Nephron progenitor cell (in vitro differentiated cells): Measurements from ENCODE around the gene ABCF1.
A peak's percentile ranks its signal among the peaks of the same experiment; 100 is the strongest.

ENCODE experiments used
- DNase-seq: peaks from one replicate; pipeline ENCODE4 v3.0.0; 2021
- H3K27ac Mint-ChIP-seq: 2 replicates; pipeline ENCODE4 v1.8.0; 2021; ENCODE audit warnings: mild to moderate bottlenecking, moderate library complexity, mixed read lengths
- H3K27me3 Mint-ChIP-seq: 2 replicates; pipeline ENCODE4 v1.8.0; 2021; ENCODE audit warnings: mild to moderate bottlenecking, low read depth, mixed read lengths; ENCODE audit not compliant: poor library complexity
- H3K36me3 Mint-ChIP-seq: 2 replicates; pipeline ENCODE4 v1.8.0; 2021; ENCODE audit warnings: low read depth, mixed read lengths
- H3K4me1 Mint-ChIP-seq: 2 replicates; pipeline ENCODE4 v1.8.0; 2021; ENCODE audit warnings: mixed read lengths
- H3K4me3 Mint-ChIP-seq: 2 replicates; pipeline ENCODE4 v1.8.0; 2021; ENCODE audit warnings: mild to moderate bottlenecking, moderate library complexity, mixed read lengths
- H3K9me3 Mint-ChIP-seq: 2 replicates; pipeline ENCODE4 v1.8.0; 2021; ENCODE audit warnings: mild to moderate bottlenecking, moderate library complexity, mixed read lengths
- TF ChIP-seq, protein P1 (sequence below): fragments of 200-600 bp; sonication (generic); IDR thresholded peaks from 2 replicates; pipeline ENCODE4 v1.5.0; 2021; ENCODE audit warnings: antibody characterized with exemption

The ABCF1 gene

DNA sequence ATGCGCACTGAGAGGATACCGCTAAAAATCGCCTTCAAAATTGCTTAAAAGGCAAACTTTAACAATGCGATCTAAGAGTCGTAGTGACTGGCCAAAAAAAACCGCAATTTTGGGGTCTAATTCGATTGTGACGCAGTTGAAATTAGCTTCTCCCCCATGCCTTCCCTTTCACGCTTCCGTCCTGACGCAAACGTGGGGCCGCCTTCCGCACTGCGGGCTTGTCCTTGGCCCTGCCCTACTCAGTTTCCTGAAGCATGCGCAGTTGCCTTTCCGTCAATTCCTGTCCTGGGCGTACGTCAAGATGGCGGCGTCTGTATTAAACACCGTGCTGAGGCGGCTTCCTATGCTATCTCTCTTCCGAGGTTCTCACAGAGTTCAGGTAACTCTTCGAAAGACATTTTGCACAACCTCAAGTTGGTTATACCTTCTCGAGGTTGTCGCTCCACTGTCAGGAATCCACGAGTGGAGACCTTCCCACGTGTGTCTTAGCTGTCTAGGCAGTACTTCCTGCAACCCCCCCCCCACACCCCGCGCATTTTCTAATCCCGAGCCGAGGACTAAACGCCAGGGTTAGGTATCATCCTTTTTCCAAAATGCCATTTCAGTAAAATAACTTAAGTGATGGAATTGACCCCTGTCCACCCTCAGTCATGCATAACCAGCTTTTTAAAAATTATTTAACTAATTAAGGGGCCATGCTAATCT, 46.5 kb downstream of the ABCF1 start, which contains the start of gene MRPS18B:
Gene MRPS18B, plus strand, starts transcription at position 276 of the 705 bp plus-strand sequence. Its CDS starts 26 bp downstream, at position 302.
- Mint-ChIP-seq H3K4me1 (peaks cover 55% of the 10 kb centered on the region), H3K4me3 (peak within 1 kb of the TSS; percentile 100), H3K9me3 (no peaks in the 10 kb centered on the region), H3K27me3 (peaks cover 11% of the 10 kb centered on the region), H3K27ac (peak within 1 kb of the TSS; percentile 100), H3K36me3 (peaks cover 44% of the 10 kb centered on the region)
- DNase-seq = peak; percentile 95
- TF ChIP-seq, protein P1, sequence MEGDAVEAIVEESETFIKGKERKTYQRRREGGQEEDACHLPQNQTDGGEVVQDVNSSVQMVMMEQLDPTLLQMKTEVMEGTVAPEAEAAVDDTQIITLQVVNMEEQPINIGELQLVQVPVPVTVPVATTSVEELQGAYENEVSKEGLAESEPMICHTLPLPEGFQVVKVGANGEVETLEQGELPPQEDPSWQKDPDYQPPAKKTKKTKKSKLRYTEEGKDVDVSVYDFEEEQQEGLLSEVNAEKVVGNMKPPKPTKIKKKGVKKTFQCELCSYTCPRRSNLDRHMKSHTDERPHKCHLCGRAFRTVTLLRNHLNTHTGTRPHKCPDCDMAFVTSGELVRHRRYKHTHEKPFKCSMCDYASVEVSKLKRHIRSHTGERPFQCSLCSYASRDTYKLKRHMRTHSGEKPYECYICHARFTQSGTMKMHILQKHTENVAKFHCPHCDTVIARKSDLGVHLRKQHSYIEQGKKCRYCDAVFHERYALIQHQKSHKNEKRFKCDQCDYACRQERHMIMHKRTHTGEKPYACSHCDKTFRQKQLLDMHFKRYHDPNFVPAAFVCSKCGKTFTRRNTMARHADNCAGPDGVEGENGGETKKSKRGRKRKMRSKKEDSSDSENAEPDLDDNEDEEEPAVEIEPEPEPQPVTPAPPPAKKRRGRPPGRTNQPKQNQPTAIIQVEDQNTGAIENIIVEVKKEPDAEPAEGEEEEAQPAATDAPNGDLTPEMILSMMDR = no peak

DNA sequence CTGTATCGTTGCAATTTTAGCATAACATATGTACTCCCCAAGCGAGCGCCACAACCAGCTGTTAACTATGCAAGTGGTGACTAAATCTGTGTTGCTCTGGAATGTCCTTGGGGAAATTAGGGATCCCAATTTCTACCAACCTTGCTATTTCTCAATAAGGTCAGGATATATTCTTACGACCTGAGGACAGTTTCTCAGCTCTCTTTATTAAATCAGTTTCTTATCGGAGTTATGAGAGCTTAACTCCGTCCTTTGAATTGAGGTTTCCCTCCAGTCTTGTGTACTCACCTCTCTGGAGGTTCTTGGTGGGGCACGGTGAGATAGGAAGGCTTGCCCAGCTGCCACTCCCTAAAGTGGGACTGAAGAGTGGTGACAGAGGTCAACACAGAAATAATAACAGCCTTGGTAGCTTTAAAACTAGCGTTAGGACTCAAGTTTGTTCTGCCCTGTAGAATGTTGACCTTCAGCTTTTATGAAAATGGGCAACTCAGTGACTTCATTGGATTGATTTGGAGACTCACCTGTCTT, 47.1 kb downstream of the ABCF1 start:
- TF ChIP-seq, protein P1 = no peak
- no peak for DNase-seq
- H3K27ac Mint-ChIP-seq = peak overlapping the region; percentile 51
- peak overlapping the region; percentile 100 for H3K4me3 Mint-ChIP-seq
- H3K9me3 Mint-ChIP-seq = no peaks in the 10 kb centered on the region
- peaks cover 49% of the 10 kb centered on the region for H3K4me1 Mint-ChIP-seq
- H3K27me3 Mint-ChIP-seq = peaks cover 11% of the 10 kb centered on the region
- peaks cover 46% of the 10 kb centered on the region for H3K36me3 Mint-ChIP-seq

DNA sequence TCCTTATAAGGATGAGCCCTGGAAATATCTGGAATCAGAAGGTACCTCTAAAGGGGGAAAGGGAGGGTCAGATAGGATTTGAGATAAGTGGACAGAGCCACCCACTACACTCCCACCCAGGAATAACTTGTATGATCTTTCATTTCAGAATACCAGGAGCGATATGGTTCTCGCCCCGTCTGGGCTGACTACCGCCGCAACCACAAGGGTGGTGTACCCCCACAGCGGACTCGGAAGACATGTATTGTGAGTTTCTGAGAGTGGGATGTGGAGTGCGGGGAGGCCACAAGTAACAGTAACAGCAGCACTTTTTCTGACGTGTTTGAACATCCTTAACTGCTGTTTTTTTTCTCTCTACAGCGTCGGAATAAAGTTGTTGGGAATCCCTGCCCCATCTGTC, 48.3 kb downstream of the ABCF1 start:
- peak overlapping the region; percentile 66 for H3K27ac Mint-ChIP-seq
- no peak for DNase-seq
- TF ChIP-seq, protein P1 = no peak
- H3K27me3 Mint-ChIP-seq = peaks cover 11% of the 10 kb centered on the region
- no peaks in the 10 kb centered on the region for H3K9me3 Mint-ChIP-seq
- H3K4me3 Mint-ChIP-seq = peak overlapping the region; percentile 100
- peaks cover 37% of the 10 kb centered on the region for H3K4me1 Mint-ChIP-seq
- H3K36me3 Mint-ChIP-seq = peaks cover 43% of the 10 kb centered on the region

DNA sequence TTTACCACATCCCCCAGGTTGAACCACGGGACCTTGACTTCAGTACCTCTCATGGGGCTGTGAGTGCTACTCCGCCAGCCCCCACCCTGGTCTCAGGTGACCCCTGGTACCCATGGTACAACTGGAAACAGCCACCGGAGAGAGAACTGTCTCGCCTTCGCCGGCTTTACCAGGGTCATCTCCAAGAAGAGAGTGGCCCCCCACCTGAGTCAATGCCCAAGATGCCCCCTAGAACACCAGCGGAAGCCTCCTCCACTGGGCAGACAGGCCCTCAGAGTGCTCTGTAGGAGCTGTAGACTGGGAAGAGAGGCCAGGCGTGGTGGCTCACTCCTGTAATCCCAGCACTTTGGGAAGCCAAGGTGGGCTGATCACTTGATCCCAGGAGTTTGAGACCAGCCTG, 54.3 kb downstream of the ABCF1 start:
- Mint-ChIP-seq H3K27me3 (no peaks in the 10 kb centered on the region), H3K27ac (no peak overlapping the region), H3K4me1 (peaks cover 26% of the 10 kb centered on the region), H3K4me3 (peak overlapping the region; percentile 93), H3K36me3 (peaks cover 63% of the 10 kb centered on the region), H3K9me3 (no peaks in the 10 kb centered on the region)
- DNase-seq = no peak
- TF ChIP-seq, protein P1 = no peak

DNA sequence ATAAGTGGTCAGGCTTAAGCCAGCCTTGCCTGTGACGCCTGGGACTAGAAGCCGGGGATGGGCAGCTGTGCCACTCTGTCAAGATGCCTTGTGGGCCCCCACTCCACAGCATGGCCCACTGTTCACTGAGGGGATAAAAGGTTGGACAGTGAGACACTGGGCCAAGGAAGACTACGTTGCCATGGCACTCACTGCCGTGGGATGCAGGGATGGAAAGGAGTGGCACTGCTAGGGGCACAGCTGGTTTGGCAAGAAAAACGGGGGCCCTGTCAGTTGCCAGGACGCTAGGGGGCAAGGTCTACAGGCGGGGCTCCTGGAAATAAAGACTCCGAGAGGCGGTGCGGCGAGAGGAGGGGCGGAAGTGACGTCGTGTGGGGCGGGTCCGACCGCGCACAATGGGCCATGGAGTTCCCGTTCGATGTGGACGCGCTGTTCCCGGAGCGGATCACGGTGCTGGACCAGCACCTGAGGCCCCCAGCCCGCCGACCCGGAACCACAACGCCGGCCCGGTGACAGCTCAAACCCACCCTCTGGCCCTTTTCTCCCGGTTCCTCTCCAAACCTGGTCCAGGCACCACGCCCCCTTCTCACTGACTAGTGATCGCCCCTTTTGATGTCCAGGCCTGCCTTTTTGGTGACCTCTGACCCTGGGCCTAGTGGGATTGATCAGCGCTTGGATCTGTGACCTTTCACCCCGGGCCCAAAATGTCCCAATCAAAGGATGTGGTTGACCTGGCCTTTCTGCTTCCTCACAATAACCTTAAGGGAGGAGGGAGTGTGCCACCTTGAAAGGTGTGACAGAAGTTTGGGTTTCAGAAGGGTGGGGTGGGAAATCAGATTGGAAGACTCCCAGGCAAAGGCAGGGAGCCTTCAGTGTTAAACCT, 55.5 kb downstream of the ABCF1 start, which contains the start of gene ATAT1:
Gene ATAT1, plus strand, starts transcription at position 391 of the 883 bp plus-strand sequence.
- no peaks in the 10 kb centered on the region for H3K9me3 Mint-ChIP-seq
- H3K4me3 Mint-ChIP-seq = peak within 1 kb of the TSS; percentile 93

More for the DNA sequence above, 55.5 kb downstream of the ABCF1 start, which contains the start of gene ATAT1:
- H3K4me1 Mint-ChIP-seq = peaks cover 26% of the 10 kb centered on the region
- no peaks in the 10 kb centered on the region for H3K27me3 Mint-ChIP-seq
- TF ChIP-seq, protein P1 = peak; percentile 13
- peaks cover 75% of the 10 kb centered on the region for H3K36me3 Mint-ChIP-seq
- peak within 1 kb of the TSS; percentile 97 for H3K27ac Mint-ChIP-seq
- DNase-seq = peak; percentile 85
